Fibroblast of lung (primary cell): Measurements from ENCODE around the gene SH3PXD2A. TPM values are rescaled to one million over a fixed set of nuclear protein-coding genes. Genes with fewer than 3 reads are reported as not detected.
A peak's percentile ranks its signal among the peaks of the same experiment; 100 is the strongest.

Source experiments
- DNase-seq, 2 donors: peaks; one replicate each; pipeline versions ENCODE4 v3.0.0 to v3.0.0-alpha.2; 2010; ENCODE audit warnings: low read depth in 2 of 2
- H2AFZ ChIP-seq: 2 replicates; pipeline ENCODE4 v1.5.1; 2012; ENCODE audit warnings: low read length, control low read depth, inconsistent platforms
- H3K27ac ChIP-seq: 2 replicates; pipeline ENCODE4 v1.5.1; 2011; ENCODE audit warnings: low read length, control low read depth; ENCODE audit not compliant: insufficient read depth
- H3K27me3 ChIP-seq: 2 replicates; pipeline ENCODE4 v1.5.1; 2011; ENCODE audit warnings: mild to moderate bottlenecking, low read length; ENCODE audit not compliant: control insufficient read depth, insufficient read depth
- H3K36me3 ChIP-seq: 2 replicates; pipeline ENCODE4 v1.5.1; 2011; ENCODE audit warnings: low read length; ENCODE audit not compliant: control insufficient read depth, insufficient read depth
- H3K4me1 ChIP-seq: 2 replicates; pipeline ENCODE4 v1.5.1; 2011; ENCODE audit warnings: low read length; ENCODE audit not compliant: control insufficient read depth, insufficient read depth; ENCODE audit errors: extremely low read depth
- H3K4me2 ChIP-seq: 2 replicates; pipeline ENCODE4 v1.5.1; 2011; ENCODE audit warnings: low read length, control low read depth; ENCODE audit not compliant: insufficient read depth; ENCODE audit errors: extremely low read depth
- H3K4me3 ChIP-seq, 4 experiments: fragments of 200-600 bp in 1 of 4; sonication (generic) in 1 of 4; replicated peaks in 1 of 4; 2 replicates each; pipeline ENCODE4 v1.5.1; 2011 to 2016; ENCODE audit warnings: low read length in 4 of 4, low read depth in 3 of 4, mild to moderate bottlenecking in 3 of 4, control low read depth in 2 of 4, inconsistent platforms in 1 of 4, mixed read lengths in 1 of 4; ENCODE audit not compliant: insufficient read depth in 1 of 4; ENCODE audit errors: control extremely low read depth in 1 of 4
- H3K79me2 ChIP-seq: 2 replicates; pipeline ENCODE4 v1.5.1; 2012; ENCODE audit warnings: mild to moderate bottlenecking, low read length, inconsistent platforms; ENCODE audit not compliant: control insufficient read depth, insufficient read depth
- H3K9ac ChIP-seq: 2 replicates; pipeline ENCODE4 v1.5.1; 2011; ENCODE audit warnings: mild to moderate bottlenecking, low read length, control low read depth; ENCODE audit not compliant: insufficient read depth
- H3K9me3 ChIP-seq: 2 replicates; pipeline ENCODE4 v1.5.1; 2012; ENCODE audit warnings: low read depth, low read length; ENCODE audit not compliant: control insufficient read depth, insufficient read depth
- H4K20me1 ChIP-seq: 2 replicates; pipeline ENCODE4 v1.5.1; 2011; ENCODE audit warnings: low read length; ENCODE audit not compliant: control insufficient read depth, insufficient read depth; ENCODE audit errors: extremely low read depth
- EZH2 ChIP-seq: IDR thresholded peaks from 2 replicates; pipeline ENCODE4 v1.5.1; 2012; ENCODE audit warnings: low read length, control low read depth, mild to moderate bottlenecking; ENCODE audit errors: missing control alignments
- polyA plus RNA-seq, 2 donors: library from polyadenylated mRNA; depleted of rRNA in 1 of 2; stranded (reverse) in 1 of 2; unstranded in 1 of 2; fragments of >200 nt; gene quantifications; 2 replicates each; pipeline ENCODE4 v1.2.1, GENCODE V29; 2011 to 2012; ENCODE audit warnings: missing spikeins in 1 of 2
- total RNA-seq: library from RNA; depleted of rRNA; stranded (reverse); fragments of >200 nt; gene quantifications from 2 replicates; pipeline ENCODE4 v1.2.1, GENCODE V29; 2014
- TF ChIP-seq, protein P1 (sequence below), 2 donors: IDR thresholded peaks in 1 of 2; conservative IDR thresholded peaks in 1 of 2; 1 replicate in 1 of 2; 2 replicates in 1 of 2; pipeline ENCODE4 v1.5.1; 2011 to 2012; ENCODE audit warnings: low read length in 2 of 2, control low read depth in 1 of 2, inconsistent platforms in 1 of 2, low read depth in 1 of 2, mild to moderate bottlenecking in 1 of 2

SH3PXD2A gene
- total and polyA plus RNA-seq, 2 donors (not counting 1 experiment from before 2014, with no cell fraction given): 25.5 to 33.2 TPM

DNA sequence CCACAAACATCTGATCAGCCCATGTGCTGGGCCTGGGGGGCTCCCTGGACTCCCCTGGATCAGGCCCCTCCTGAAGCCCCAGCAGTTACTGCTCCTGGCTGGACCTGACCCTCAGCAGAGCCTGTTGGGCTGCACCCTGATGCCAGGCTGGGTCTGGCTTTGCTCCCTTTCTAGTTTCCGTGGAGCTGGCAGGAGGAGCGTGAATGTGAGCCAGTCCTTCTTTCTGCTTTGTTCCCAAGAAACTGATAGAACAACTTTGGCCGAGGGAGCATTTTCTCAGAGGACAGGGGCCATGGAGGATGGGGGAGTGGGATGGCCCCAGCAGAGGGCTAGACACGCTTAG lies 233.6 kb downstream of the SH3PXD2A start:
- H3K27ac ChIP-seq: no peak overlapping the region
- H3K4me1 ChIP-seq: peaks cover 42% of the 10 kb centered on the region

DNA sequence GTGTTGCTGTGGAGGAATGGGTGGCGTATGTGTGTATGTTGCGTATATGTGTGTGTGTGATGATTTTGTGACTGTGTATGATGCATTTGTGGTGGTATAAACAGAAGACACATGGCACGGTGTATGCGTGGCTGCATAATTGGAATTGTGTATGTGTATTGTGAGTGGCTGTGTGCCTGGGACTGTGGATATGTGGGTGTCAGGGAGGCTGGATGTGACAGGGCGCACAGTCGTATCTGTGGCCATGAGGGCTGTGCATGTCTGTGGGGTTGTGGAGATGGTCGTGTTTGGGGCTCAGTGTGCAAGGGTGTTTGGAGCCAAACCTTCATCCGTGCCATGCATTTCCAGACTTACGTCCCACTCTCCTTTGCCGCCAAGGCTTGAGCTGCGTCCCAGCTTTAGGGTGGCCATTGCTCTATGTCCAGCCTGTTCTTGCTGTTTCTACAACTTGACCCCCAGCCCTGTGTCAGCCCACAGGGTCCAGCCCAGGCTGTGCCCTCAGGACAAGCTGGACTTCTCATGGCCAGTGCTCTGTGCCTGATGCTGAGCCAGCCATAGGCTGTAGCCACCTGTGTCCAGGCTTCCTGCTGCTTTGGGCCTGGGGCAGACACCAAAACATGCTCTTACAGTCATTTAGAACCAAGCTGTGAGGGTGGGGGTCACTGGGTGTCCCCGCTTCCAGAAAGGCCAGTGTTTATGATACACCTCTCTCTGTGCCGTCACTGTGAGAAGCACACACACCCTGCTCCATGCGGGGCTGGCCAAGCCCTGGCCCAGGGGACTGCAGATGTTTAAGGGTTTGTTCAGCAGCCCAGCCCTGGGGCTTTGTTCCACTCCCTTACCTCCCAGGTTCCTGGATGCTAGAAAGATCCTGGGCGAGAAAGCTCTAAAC lies 234.2 kb downstream of the SH3PXD2A start:
- Histone ChIP-seq H3K4me1 (peaks cover 46% of the 10 kb centered on the region), H3K9ac (no peak overlapping the region), H3K27ac (peak overlapping the region; percentile 4)

More for the DNA sequence above, 233.6 kb downstream of the SH3PXD2A start:
- DNase-seq: no peak
- H3K36me3 ChIP-seq: peaks cover 46% of the 10 kb centered on the region
- H3K27me3 ChIP-seq: no peaks in the 10 kb centered on the region
- H3K4me3 ChIP-seq: no peak overlapping the region
- TF ChIP-seq, protein P1, sequence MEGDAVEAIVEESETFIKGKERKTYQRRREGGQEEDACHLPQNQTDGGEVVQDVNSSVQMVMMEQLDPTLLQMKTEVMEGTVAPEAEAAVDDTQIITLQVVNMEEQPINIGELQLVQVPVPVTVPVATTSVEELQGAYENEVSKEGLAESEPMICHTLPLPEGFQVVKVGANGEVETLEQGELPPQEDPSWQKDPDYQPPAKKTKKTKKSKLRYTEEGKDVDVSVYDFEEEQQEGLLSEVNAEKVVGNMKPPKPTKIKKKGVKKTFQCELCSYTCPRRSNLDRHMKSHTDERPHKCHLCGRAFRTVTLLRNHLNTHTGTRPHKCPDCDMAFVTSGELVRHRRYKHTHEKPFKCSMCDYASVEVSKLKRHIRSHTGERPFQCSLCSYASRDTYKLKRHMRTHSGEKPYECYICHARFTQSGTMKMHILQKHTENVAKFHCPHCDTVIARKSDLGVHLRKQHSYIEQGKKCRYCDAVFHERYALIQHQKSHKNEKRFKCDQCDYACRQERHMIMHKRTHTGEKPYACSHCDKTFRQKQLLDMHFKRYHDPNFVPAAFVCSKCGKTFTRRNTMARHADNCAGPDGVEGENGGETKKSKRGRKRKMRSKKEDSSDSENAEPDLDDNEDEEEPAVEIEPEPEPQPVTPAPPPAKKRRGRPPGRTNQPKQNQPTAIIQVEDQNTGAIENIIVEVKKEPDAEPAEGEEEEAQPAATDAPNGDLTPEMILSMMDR (conservative IDR thresholded peaks at IDR 0.05 in 1 of 2, IDR thresholded peaks at IDR 0.05 in 1 of 2; ENCODE audit: low read depth in 1 of 2, low read length in 2 of 2): no peak
- TF ChIP-seq EZH2: no peak
- H2AFZ ChIP-seq: no peak overlapping the region
- no peaks in the 10 kb centered on the region for H3K79me2 ChIP-seq
- H3K9me3 ChIP-seq: no peaks in the 10 kb centered on the region
- H3K9ac ChIP-seq: peak overlapping the region; percentile 5
- no peak overlapping the region for H3K4me2 ChIP-seq
- no peaks in the 10 kb centered on the region for H4K20me1 ChIP-seq

DNA sequence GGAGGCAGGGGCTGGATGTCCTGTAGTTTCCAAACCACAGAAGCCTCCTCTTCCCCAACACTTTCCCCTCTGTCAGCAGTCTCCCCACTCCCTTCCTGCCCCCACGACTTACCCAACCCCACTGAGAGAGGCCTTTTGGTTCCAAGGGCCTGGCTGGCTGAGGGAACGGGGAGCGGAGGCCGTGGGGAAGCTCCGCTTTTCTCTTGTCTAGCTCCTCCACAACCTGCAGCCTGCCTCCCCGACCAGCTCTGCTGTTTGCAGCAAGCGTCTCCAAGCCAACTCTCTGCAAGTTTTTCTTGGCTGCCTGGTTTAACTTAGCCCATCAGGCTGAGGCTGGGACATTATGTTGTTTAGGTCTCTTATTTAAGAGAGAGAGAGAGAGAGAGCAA lies 235.0 kb downstream of the SH3PXD2A start:
- peak overlapping the region; percentile 11 for H3K27ac ChIP-seq
- no peak for TF ChIP-seq EZH2
- TF ChIP-seq, protein P1 (conservative IDR thresholded peaks at IDR 0.05 in 1 of 2, IDR thresholded peaks at IDR 0.05 in 1 of 2; ENCODE audit: low read depth in 1 of 2, low read length in 2 of 2): no peak
- no peak for DNase-seq
- H3K36me3 ChIP-seq: peaks cover 44% of the 10 kb centered on the region
- H3K79me2 ChIP-seq: no peaks in the 10 kb centered on the region
- H3K9me3 ChIP-seq: no peaks in the 10 kb centered on the region
- H3K4me2 ChIP-seq: no peak overlapping the region
- H2AFZ ChIP-seq: no peak overlapping the region
- peaks cover 54% of the 10 kb centered on the region for H3K4me1 ChIP-seq
- H3K27me3 ChIP-seq: no peaks in the 10 kb centered on the region
- no peak overlapping the region for H3K4me3 ChIP-seq
- no peaks in the 10 kb centered on the region for H4K20me1 ChIP-seq
- no peak overlapping the region for H3K9ac ChIP-seq

More for the DNA sequence above, 234.2 kb downstream of the SH3PXD2A start:
- no peak for DNase-seq
- H2AFZ ChIP-seq: no peak overlapping the region
- peaks cover 46% of the 10 kb centered on the region for H3K36me3 ChIP-seq
- H3K9me3 ChIP-seq: no peaks in the 10 kb centered on the region
- H3K4me3 ChIP-seq: no peak overlapping the region
- no peak overlapping the region for H3K4me2 ChIP-seq
- TF ChIP-seq, protein P1 (conservative IDR thresholded peaks at IDR 0.05 in 1 of 2, IDR thresholded peaks at IDR 0.05 in 1 of 2; ENCODE audit: low read depth in 1 of 2, low read length in 2 of 2): no peak
- no peak for TF ChIP-seq EZH2
- H4K20me1 ChIP-seq: no peaks in the 10 kb centered on the region
- no peaks in the 10 kb centered on the region for H3K27me3 ChIP-seq
- H3K79me2 ChIP-seq: no peaks in the 10 kb centered on the region
